NCI-H2196 (cell line): ENCODE data around the gene SSC4D.

Experiments used
- DNase-seq: peaks from one replicate; lab custom pipeline; 2025; ENCODE audit not compliant: unreplicated experiment; lab: John Stamatoyannopoulos, UW

SSC4D gene

DNA sequence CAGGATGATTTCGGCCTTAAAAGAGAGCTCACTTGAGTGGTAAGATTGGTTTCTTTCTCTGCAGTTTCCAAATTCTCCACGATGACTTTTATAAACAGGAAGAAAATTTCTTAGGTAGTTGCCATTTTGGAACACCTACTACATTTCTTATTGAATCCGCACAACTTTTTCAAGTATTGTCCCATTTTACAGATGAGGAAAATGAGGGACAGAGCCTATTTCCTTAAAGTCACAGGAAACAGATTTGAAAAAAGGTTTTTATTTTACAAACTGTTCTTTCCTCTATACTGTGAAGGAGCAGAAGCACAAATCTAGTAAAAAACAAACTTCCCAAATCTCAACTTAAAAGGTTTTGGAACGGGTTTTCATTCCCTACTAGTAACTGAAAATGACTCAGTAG is 53.4 kb downstream of the SSC4D start:
- no peak for DNase-seq

GRCh38 chr7:76354981-76355730 is 54.3 kb downstream of the SSC4D start:
- DNase-seq, result no peak

- DNase-seq, result no peak
Observed at GRCh38 chr7:76354516-76354915, 55.0 kb downstream of the SSC4D start.

- no peak for DNase-seq
Observed at GRCh38 chr7:76353744-76354143, 55.8 kb downstream of the SSC4D start.

- no peak for DNase-seq
Observed at GRCh38 chr7:76352193-76352592, 57.3 kb downstream of the SSC4D start.

- DNase-seq, result no peak
Observed at GRCh38 chr7:76351372-76351771, 58.1 kb downstream of the SSC4D start.

DNA sequence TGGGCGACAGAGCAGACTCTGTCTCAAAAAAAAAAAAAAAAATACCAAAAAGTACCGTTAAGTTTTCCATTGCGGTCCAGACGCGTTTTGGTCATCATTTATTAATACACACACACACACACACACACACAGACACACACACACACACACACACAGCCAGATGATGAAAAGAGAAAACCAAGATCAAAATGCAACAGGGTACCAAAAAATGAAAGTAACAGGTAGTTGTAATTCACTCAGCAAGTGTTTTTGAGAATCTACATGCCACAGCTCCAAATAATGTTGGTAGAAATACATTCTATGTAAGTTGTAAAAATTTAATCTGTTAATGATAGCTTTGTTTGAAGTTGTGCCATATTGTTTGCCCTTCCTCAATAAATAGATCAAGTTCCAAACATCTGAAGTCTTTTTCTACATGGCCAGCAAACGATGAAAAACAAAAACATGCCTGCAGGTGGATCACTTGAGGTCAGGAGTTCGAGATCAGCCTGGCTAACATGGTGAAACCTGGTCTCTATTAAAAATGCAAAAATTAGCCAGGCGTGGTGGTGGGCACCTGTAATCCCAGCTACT is 60.1 kb downstream of the SSC4D start:
- no peak for DNase-seq

DNA sequence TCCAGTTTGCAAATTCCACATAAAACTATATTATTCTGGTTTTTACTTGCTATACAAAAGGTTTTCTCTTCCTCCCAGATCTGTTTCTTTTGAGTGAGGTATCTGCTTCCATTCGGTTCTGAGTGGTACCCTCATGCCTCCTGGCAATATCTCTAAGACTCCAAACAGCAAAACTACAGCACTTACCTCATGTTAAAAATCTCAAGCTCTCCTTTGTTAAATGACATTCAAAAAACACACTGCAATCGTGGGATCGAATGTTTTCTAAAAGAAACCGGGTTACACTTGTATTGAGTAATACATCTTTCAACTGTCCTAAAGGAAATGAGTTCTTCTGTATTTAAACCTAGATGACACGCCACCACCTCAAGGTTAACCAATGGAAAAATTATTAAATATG is 61.8 kb downstream of the SSC4D start:
- no peak for DNase-seq

DNA sequence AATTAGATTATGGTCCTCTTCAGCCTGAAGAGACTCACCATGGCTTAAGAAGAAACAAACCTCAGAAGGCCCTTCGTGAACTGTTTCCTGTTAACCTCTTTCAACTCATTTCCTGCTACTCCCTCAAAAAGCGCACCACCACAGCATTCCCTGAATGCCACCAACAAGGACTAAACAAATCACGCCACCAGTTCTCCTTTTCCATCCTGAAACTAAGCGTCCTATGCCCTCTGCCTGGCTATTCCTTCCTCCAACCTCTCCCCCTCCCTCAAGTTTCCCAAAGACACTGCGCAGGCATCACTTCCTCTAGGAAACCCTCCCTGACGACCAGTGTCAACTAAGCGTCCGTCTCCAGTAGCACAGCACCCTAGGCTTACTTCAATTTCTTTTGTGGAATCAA is 62.7 kb downstream of the SSC4D start:
- no peak for DNase-seq

GRCh38 chr7:76346097-76346496 is 63.4 kb downstream of the SSC4D start:
- DNase-seq, result peak; percentile 13

DNA sequence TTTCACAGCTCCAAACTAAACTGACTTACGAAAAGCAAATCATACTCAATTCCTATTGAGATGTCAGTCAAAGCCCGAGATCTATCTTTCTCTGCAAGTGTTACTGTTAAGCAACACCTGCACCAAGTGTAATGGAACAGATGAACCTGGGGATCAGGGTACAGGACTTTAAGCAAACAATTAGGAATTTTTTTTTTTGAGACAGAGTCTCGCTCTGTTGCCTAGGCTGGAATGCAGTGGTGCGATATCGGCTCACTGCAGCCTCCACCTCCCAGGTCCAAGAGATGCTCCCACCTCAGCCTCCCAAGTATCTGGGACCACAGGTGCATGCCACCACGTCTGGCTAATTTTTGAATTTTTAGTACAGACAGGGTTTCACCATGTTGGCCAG is 65.6 kb downstream of the SSC4D start:
- no peak for DNase-seq

GRCh38 chr7:76343294-76343930 is 66.1 kb downstream of the SSC4D start:
- DNase-seq, result no peak

- no peak for DNase-seq
Observed at GRCh38 chr7:76342222-76342621, 67.3 kb downstream of the SSC4D start.

DNA sequence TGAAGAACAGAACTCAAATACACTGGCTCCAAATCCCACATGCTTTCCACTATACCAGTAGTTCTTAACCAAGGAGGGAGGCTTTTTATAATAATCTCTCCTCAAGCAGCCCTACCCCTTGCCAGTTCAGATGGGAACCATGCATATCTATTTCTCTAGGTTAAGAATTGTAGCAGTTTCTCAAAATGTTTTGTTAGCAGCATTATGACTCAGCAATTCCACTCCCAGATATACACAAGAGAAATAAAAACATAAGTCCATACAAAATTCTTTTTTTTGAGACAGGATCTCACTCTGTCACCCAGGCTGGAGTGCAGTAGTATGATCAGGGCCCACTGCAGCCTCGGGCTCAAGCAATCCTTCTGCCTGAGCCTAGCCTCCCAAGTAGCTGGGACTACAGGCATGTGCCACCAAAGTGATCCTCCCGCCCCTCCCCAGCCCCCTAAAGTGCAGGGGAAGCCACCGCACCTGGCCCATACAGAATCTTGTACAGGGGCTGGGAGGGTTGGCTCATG is 68.8 kb downstream of the SSC4D start:
- DNase-seq, result no peak
